Measurements from ENCODE around the gene MBD3.

DNA sequence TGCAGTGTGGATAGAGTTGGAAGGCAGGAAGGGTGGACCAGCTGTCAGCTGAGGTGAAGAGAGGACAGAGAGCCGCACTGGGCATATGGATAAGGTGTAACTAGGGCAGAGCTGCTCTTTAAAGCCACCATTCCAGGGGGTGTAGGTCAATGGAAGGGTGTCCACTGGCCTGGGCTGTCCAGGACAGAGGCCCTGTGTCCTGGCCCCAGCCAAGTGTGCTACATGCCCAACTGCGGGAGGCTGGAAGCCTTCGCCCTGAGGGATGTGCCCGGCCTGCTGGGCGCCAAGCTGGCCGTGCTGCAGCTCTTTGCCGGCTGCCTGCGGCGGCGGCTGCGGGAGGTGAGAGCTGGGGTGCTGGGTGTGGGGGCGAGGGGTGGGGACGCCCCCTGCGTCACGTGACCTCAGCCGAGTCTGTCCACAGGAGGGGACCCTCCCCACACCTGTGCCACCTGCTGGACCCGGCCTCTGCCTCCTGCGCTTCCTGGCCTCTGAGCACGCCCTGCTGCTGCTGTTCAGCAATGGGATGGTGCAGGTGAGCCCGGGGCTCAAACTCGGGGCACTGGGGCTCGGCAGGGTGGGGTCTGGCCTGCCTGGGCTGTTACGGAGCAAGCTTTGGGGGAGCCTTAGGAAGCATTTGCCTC lies 59.0 kb downstream of the MBD3 start:
- TF ChIP-seq, protein P1, sequence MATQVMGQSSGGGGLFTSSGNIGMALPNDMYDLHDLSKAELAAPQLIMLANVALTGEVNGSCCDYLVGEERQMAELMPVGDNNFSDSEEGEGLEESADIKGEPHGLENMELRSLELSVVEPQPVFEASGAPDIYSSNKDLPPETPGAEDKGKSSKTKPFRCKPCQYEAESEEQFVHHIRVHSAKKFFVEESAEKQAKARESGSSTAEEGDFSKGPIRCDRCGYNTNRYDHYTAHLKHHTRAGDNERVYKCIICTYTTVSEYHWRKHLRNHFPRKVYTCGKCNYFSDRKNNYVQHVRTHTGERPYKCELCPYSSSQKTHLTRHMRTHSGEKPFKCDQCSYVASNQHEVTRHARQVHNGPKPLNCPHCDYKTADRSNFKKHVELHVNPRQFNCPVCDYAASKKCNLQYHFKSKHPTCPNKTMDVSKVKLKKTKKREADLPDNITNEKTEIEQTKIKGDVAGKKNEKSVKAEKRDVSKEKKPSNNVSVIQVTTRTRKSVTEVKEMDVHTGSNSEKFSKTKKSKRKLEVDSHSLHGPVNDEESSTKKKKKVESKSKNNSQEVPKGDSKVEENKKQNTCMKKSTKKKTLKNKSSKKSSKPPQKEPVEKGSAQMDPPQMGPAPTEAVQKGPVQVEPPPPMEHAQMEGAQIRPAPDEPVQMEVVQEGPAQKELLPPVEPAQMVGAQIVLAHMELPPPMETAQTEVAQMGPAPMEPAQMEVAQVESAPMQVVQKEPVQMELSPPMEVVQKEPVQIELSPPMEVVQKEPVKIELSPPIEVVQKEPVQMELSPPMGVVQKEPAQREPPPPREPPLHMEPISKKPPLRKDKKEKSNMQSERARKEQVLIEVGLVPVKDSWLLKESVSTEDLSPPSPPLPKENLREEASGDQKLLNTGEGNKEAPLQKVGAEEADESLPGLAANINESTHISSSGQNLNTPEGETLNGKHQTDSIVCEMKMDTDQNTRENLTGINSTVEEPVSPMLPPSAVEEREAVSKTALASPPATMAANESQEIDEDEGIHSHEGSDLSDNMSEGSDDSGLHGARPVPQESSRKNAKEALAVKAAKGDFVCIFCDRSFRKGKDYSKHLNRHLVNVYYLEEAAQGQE (IDR thresholded peaks at IDR 0.05; ENCODE audit: insufficient read depth in 1 of 2, low read depth in 2 of 2, low read length in 2 of 2), result no peak
- no peak for TF ChIP-seq TAF1 (IDR thresholded peaks at IDR 0.05; ENCODE audit: borderline replicate concordance, insufficient read depth, low read length)
- TF ChIP-seq POLR2AphosphoS5 (IDR thresholded peaks at IDR 0.05; ENCODE audit: low read depth, low read length), result no peak
- TF ChIP-seq SIN3A (IDR thresholded peaks at IDR 0.05; ENCODE audit: borderline replicate concordance, insufficient read depth, low read length), result no peak

Measured in PFSK-1 (cell line).